RWPE1 (cell line): ENCODE measurements around the gene SPOCK3.
"Not testable (repeated sequence)": the region's sequence is repeated elsewhere in the genome, so short reads cannot be mapped to it uniquely, and the experiment has no call there.

ENCODE experiments used
- CTCF ChIA-PET: fragments of 350-600 bp; sonication (Branson Sonifier 250); formaldehyde crosslinking; extraction: SDS; loops from one replicate; lab custom pipeline; 2021; lab: Yijun Ruan, JAX
- POLR2A ChIA-PET: fragments of 400-600 bp; formaldehyde crosslinking; extraction: SDS; loops from one replicate; lab custom pipeline; 2020; ENCODE audit warnings: antibody characterized with exemption; ENCODE audit not compliant: low non-redundant PET; lab: Yijun Ruan, JAX
- DNase-seq: peaks from one replicate; pipeline ENCODE4 v3.0.0; 2012; ENCODE audit warnings: low spot score
- H3K27ac ChIP-seq: fragments of 450-650 bp; 2 replicates; pipeline ENCODE4 v1.5.1; 2017
- TF ChIP-seq, protein P1 (sequence below): fragments of 450-650 bp; conservative IDR thresholded peaks from 2 replicates; pipeline ENCODE4 v1.5.1; 2017; ENCODE audit warnings: low read depth, mild to moderate bottlenecking

Gene SPOCK3

DNA sequence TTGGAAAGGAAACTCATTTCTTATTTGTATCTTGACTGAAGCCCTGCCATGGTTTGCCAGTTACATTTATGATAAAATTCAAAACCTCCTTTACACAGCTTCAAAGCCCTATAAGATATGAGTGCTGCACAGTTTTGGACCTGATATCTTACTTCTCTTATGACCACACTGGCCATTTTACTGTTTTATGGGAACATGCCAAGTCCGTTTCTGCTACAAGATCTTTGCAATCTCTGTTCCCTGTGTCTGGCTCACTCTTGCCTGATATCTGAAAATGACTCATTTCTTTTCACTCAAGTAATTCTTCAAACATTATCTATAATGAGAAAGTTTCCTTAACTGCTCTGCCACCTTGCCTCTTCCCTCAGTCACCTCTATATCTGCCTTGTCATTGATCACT lies 247.3 kb downstream of the SPOCK3 start:
- ChIA-PET POLR2A (no interaction called here), CTCF (no interaction called here)
- TF ChIP-seq, protein P1, sequence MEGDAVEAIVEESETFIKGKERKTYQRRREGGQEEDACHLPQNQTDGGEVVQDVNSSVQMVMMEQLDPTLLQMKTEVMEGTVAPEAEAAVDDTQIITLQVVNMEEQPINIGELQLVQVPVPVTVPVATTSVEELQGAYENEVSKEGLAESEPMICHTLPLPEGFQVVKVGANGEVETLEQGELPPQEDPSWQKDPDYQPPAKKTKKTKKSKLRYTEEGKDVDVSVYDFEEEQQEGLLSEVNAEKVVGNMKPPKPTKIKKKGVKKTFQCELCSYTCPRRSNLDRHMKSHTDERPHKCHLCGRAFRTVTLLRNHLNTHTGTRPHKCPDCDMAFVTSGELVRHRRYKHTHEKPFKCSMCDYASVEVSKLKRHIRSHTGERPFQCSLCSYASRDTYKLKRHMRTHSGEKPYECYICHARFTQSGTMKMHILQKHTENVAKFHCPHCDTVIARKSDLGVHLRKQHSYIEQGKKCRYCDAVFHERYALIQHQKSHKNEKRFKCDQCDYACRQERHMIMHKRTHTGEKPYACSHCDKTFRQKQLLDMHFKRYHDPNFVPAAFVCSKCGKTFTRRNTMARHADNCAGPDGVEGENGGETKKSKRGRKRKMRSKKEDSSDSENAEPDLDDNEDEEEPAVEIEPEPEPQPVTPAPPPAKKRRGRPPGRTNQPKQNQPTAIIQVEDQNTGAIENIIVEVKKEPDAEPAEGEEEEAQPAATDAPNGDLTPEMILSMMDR: no peak
- no peak overlapping the region for H3K27ac ChIP-seq
- no peak for DNase-seq

DNA sequence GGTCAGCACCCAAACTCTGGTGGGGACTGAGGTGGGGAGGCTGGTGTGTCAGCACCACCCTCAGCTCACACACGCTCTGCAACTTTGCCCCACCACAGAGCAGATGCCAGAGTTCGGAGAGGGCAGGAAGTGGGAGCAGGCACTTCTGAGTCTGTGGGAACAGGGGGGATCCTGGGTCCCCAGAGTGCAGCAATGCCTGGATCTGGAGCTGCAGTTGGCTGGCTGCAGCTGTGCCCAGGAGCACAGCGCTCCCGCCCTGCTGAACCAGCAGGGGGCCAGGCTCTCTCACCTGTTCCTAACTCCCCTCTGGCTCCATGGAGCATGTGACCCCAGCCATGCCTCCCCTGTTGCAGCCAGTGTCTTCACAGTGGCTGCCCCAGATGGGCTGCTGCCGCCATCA lies 252.4 kb downstream of the SPOCK3 start:
- no peak for DNase-seq
- H3K27ac ChIP-seq: no peak overlapping the region
- CTCF ChIA-PET: no interaction called here
- TF ChIP-seq, protein P1: no peak
- POLR2A ChIA-PET: no interaction called here

DNA sequence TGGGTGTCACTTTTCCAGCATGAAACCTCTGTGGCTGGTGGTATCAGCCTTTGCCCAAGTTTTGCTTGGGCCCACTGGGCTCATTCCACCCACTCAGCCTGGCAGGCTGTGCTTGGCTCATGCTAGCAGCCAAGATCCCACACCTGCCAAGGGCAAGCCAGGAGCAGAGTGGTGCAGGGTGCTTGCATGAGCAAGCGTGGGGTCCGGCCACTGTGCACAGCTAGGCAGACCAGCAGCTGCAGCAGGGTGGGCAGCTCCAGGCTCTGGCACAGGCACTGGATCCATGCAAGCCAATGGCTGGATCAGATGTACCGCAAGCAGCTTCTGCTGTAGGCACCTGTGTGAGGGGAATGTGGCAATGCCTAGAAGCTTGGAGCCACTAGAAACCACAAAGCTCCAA lies 253.9 kb downstream of the SPOCK3 start:
- H3K27ac ChIP-seq: no peak overlapping the region
- DNase-seq: no peak
- TF ChIP-seq, protein P1: no peak
- ChIA-PET POLR2A (no interaction called here), CTCF (no interaction called here)

DNA sequence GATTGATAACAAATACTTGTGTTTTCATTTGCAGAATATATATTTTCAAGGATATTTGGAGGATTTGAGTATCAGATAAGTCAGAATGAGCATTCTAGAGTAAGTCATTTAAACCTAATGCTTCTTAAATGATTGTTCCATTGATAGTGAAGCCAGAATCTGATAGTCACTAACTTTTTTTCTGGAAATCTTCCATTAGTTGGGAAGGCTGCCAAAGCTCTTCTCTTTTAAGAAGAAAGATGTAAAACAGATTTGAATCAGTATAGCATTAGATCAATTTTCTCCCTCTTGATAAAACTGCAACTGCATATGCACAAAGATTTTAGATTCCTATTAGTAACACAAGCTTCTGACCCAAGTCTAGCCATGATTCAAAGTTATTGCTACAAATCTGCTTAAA lies 256.7 kb downstream of the SPOCK3 start:
- TF ChIP-seq, protein P1: no peak
- no peak for DNase-seq
- CTCF ChIA-PET: no interaction called here
- H3K27ac ChIP-seq: no peak overlapping the region
- POLR2A ChIA-PET: no interaction called here

DNA sequence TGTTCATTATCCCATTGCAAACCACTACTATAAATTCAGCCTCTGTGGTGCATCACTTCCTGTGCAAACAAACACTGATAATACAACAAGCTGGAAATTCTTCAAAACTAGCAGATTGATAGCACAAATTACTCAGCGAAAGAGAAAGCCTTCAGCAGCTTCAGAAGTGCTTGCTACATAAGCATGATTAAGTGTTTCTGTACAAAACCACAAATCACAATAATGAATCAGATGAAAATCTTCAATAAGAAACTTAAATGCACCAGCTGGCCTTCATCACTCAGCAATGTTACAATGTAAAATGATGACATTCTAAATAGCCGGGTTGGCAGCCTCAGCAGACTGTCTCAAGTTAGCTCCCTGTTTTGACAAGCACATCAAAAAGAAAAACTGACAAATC lies 262.2 kb downstream of the SPOCK3 start:
- ChIA-PET CTCF (no interaction called here), POLR2A (no interaction called here)
- DNase-seq: peak; percentile 39
- TF ChIP-seq, protein P1: no peak
- H3K27ac ChIP-seq: no peak overlapping the region

DNA sequence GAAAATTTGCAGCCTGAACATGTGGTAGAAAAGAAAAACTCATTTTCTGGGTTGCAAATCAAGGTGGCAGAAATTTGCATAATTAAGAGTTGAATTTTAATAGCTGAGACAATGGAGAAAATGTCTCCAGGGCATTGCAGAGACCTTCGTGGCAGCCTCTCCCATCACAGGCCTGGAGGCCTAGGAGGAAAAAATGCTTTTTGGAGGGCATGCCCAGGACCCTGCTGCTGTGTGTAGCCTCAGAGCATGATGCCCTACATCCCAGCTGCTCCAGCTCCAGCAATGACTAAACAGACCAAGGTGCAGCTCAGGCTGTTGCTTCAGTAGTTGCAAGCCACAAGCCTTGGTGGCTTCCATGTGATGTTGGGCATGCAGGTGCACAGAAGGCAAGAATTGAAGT lies 266.1 kb downstream of the SPOCK3 start:
- POLR2A ChIA-PET, H3K27ac ChIP-seq, DNase-seq: not testable (repeated sequence)
- CTCF ChIA-PET: interaction anchor here (0.7 kb wide), 1 partner anchor 619 kb away, joined by 3 read pairs; no protein-coding TSS in a partner anchor

DNA sequence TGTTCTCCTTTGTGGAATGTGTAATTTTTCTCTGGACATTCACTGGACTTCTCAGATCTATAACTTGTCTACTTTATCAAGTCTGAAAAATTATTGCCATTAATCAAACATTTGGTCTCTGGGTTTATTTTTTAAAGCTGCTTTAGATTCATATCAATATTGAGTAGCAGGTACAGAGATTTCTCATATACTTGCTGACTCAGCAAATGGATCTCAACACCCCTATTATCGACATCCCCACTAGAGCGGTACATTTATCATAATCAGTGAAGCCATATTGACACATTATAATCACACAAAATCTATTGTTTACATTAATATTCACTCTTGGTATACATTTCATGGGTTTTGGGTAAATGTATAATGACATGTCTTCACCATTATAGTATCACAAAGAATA lies 268.7 kb downstream of the SPOCK3 start:
- POLR2A ChIA-PET: no interaction called here
- CTCF ChIA-PET: no interaction called here
- H3K27ac ChIP-seq: no peak overlapping the region
- no peak for DNase-seq
- TF ChIP-seq, protein P1: no peak
